Hepatic stellate cell (primary cell): ENCODE data around the gene ELOF1.
"Not testable (repeated sequence)": the region's sequence is repeated elsewhere in the genome, so short reads cannot be mapped to it uniquely, and the experiment has no call there.

ENCODE experiments used
- DNase-seq: peaks from one replicate; pipeline ENCODE4 v3.0.0; 2011; ENCODE audit warnings: low spot score

ELOF1 gene

DNA sequence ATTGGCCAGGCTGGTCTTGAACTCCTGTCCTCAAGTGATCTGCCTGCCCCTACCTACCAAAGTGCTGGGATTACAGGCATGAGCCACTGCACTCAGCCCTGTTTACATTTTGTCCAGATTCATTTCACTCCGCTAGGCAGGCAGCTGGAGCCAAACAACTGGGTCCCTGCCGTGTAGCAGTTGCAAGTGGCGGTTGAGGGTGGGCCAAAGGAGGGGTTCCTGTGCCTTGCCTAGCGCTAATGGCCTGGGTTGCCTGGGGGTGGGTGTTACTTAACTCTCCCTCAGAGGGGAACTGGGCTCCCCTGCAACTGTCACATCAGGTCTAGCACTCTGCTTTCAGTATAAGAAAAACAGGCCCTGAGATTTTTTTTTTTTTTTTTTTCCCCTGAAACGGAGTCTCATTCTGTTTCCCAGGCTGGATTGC is 11.0 kb upstream of the ELOF1 start:
- DNase-seq: no peak

GRCh38 chr19:11566164-11566563 is 7.1 kb upstream of the ELOF1 start:
- no peak for DNase-seq

- not testable (repeated sequence) for DNase-seq
These were observed 6.6 kb upstream of the ELOF1 start for GRCh38 chr19:11565649-11565980.

GRCh38 chr19:11564082-11564807 is 5.2 kb upstream of the ELOF1 start:
- DNase-seq: not testable (repeated sequence)

DNA sequence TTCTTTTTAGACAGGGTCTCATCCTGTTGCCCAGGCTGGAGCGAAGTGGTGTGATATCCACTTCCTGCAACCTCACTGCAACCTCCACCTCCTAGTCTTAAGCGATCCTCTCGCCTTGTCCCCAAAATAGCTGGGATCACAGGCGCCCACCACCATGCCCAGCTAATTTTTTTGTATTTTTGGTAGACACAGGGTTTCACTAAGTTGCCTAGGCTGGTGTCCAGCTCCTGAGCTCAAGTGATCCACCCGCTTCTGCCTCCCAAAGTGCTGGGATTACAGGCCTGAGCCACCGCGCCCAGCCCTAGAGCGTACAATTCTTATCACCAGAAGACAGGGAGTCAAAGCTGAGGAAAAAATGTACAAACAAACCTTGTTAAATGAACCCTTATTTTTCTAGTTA is 4.5 kb upstream of the ELOF1 start:
- no peak for DNase-seq

- peak; percentile 76 for DNase-seq
These were observed 1.5 kb upstream of the ELOF1 start for GRCh38 chr19:11560404-11561051.

DNA sequence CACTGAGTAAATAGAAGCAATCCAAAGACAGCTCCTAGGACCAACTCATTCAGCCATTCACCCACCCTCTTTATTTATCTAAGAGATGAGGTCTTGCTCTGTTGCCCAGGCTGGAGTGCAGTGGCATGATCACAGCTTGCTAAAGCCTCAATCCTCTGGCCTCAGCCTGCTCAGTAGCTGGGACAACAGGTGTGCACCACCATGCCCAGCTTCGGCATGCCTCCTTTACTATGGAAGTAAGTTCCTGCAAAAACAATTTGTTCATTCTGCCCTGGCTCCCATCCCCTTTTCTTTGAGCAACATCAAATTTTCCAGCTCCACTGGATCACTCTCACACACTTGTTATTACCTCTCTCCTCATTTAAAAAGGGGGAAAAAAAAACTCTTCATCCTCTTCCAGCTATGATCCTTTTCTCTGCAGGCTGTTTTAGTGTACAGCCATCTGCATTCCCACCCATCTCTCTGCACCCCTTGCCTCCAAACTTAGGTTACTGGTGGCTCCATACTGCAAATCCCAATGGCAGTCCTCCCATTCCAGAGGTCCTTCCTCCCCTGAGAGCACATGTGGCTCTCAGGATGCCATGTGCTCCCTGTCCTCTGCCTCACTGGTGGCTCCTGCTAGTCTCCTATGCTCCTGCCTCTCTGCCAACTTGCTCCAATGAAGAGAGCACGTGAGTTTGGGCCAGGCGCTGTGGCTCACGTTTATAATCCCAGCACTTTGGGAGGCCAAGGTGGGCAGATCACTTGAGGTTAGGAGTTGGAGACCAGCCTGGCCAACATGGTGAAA is 2.2 kb downstream of the ELOF1 start:
- DNase-seq: no peak

DNA sequence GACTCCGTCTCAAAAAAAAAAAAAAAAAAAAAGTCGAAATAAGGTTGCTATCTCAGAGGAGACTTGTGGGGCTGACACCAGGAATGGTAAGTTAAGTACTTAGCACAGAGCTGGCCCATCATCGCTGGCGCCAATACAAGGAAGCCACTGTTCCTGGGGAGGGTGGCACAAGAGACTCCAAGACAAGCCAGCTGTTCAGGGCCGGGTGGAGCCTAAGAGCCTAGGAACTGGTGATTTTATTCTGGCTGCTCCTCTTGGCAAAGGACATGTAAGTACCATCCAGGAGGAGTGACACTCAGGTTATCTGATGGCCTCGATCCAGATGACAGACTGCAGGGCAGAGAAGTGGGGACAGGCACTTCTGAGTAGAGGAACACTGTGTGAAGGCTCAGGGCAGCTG is 3.8 kb downstream of the ELOF1 start:
- DNase-seq: no peak

DNA sequence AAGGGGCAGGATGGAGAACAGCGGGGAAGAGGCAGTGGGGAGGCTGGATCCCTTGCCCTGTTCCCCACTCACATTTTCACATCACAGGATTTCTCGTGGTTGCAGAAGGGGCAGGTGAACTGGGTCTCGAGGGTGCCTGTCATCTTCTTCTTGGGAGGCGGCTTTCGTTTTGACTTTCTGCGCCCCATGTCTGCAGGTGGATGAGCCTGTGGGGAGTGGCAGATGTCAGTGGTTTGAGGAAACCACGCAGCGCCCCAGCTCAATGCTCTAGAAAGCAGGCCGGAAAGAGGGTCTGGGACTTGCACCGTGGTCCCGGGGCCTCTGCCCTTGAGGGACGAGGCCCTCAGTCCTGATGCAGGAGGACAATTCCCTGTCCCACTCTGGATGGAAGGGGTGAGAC is 4.9 kb downstream of the ELOF1 start:
- no peak for DNase-seq

GRCh38 chr19:11552666-11553372 is 6.2 kb downstream of the ELOF1 start:
- DNase-seq: no peak

DNA sequence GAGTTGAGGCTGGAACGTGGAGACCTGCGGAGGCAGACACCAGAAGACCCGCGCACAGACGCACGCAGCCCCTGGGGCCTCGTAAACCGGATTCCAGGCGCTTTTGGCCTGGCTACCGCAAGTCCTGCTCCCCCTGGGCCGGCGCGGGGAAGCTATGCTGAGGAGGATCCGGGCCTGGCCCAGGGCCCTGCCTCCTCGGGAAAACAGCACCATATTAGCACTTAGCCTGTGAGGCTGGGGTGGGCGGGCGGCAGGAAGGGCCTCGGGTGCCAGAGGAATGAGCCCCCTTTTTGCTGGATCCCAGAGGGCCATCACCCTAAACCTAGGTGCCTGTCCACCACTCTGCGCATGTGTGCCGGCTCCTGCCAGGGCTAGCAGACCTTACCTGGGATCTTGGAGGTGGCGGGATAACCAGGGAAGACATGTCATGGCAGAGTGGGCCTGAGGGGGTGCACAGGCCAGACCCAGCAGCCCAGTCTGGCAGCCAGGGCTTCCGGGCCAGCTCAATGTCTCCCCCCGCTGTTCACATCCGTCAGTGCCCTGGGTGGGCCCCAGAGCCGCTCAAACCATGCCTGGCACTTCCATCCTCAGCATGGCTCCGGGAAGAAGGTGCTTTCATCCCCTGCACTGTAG is 7.3 kb downstream of the ELOF1 start:
- peak; percentile 50 for DNase-seq

DNA sequence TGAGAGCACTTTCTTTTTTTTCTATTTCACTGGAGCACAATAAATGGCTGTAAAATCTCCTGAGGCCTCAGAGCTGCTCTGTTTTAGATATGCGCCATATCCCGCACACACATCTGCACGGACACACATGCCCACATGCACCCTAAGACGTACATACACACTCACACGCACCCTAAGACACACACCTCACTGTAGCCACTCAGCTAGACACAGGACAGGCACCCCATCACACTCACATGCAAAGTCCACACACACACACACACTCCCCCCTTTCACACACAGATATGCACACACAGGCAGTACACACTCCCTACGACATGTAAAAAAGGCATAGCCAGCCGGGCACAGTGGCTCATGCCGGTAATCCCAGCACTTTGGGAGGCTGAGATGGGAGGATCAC is 8.8 kb downstream of the ELOF1 start:
- DNase-seq: no peak

GRCh38 chr19:11549386-11549953 is 9.6 kb downstream of the ELOF1 start:
- DNase-seq: no peak

GRCh38 chr19:11547929-11548700 is 10.9 kb downstream of the ELOF1 start:
- DNase-seq: no peak

DNA sequence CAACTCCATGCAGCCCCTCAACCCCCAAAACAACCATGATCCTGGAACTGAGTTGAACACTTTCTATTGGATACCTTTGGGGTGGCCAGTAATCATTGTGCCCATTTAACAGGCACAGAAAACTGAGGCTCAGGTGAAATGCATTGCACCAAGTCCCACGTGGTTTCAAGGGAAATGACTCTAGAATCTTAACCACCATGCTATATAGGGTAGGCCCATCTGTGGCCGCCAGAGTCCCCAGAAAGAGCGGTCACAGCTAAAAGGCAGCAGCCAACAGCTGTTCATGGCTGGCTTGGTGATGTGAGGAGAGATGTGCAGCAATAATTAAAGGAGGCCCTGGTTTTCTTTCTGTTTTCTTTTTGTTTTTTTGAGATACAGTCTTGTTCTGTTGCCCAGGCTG is 17.8 kb downstream of the ELOF1 start:
- DNase-seq: no peak

- DNase-seq: no peak
These were observed 18.4 kb downstream of the ELOF1 start for GRCh38 chr19:11540645-11541044.

DNA sequence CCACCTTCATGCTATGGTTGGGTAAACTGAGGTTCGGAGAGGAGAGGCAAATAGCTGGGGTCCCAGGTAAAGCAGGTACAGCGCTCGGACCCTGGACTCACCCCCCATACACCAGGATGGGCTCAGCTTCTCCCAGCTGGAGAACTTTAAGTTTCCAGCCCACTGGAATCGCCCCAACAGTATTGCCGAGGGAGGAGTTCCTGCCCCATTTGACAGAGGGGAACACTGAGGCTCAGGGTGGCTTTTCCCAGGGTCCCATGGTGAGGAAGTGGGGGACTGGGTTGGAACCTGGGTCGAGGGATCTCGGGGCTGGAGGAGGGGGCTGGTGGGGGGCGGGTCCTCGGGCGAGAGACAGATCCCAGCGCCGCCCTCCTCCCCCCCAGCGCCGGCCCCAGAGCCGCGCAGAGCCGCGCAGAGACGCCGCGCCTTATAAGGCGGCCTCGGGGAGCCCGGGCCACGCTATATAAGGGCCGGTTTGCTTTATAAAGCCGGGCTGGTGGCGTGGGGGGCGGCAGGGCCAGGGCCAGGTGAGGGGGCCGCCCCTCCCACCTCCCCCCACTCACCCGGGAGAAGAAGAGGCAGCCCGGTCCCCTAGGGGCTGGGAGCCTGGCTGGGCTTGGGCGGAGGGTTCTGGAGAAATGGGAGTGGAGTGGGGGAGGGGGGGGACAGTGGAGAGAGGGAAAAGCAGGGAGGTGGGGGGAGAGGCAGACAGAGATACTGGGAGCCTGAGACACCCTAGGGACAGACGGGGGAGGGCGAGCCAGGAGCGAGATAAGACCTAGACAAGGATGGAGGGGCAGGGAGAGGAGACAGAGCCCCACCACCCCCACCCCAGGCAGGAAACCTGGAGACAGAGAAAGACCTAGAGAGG is 19.3 kb downstream of the ELOF1 start:
- peak; percentile 75 for DNase-seq

DNA sequence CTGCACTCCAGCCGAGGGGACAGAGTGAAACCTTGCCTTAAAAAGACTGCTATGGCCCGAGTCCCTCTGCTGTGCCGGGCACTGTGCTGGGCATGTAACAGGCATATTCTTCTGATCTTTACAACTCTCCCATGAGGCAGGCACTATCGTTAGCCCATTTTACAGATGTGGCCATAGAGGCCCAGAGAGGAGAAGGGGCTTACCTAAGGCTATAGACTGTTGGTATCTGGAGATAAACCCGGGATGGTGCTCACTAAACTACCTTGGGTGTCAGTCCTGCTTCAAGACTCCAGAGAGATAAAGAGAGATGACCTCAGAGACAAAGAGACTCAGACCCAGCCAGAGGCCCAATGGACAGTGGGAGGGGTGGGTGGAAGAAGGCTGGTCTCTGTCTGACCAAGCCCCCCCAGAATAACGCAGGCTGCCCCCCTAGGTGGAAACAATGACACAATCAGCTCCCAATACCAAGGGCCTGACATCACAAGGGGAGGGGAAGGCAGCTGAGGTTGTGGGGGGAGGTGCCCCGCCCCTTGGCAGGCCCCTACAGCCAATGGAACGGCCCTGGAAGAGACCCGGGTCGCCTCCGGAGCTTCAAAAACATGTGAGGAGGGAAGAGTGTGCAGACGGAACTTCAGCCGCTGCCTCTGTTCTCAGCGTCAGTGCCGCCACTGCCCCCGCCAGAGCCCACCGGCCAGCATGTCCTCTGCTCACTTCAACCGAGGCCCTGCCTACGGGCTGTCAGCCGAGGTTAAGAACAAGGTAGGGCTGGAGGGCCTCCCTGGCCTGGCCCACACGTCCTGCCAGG is 20.6 kb downstream of the ELOF1 start, which contains the start of gene CNN1:
Gene CNN1 (plus strand): TSS at position 620 of the 805 bp plus-strand sequence. CDS start 77 bp downstream, at position 697.
- peak; percentile 93 for DNase-seq
